Ishikawa (cell line): ENCODE results near the gene ALDH1A1.

Experiments used
- CEBPB ChIP-seq: IDR thresholded peaks from 2 replicates; pipeline ENCODE4 v1.6.1; 2012
- CREB1 ChIP-seq: IDR thresholded peaks from 2 replicates; pipeline ENCODE4 v1.6.1; 2012; ENCODE audit warnings: low read depth
- EGR1 ChIP-seq: IDR thresholded peaks from 2 replicates; pipeline ENCODE4 v1.6.1; 2012
- EP300 ChIP-seq: IDR thresholded peaks from 2 replicates; pipeline ENCODE4 v1.6.1; 2012; ENCODE audit warnings: borderline replicate concordance
- FOXM1 ChIP-seq: IDR thresholded peaks from 2 replicates; pipeline ENCODE4 v1.6.1; 2012; ENCODE audit warnings: low read depth, borderline replicate concordance
- MAX ChIP-seq: IDR thresholded peaks from 2 replicates; pipeline ENCODE4 v1.6.1; 2012
- NFIC ChIP-seq: IDR thresholded peaks from 2 replicates; pipeline ENCODE4 v1.6.1; 2012
- RAD21 ChIP-seq: IDR thresholded peaks from 2 replicates; pipeline ENCODE4 v1.6.1; 2012; ENCODE audit warnings: low read depth
- TAF1 ChIP-seq: IDR thresholded peaks from 2 replicates; pipeline ENCODE4 v1.6.1; 2012; ENCODE audit warnings: low read depth, mild to moderate bottlenecking
- TCF12 ChIP-seq: IDR thresholded peaks from 2 replicates; pipeline ENCODE4 v1.6.1; 2012; ENCODE audit warnings: low read depth
- TEAD4 ChIP-seq: IDR thresholded peaks from 2 replicates; pipeline ENCODE4 v1.6.1; 2012
- USF1 ChIP-seq: IDR thresholded peaks from 2 replicates; pipeline ENCODE4 v1.6.1; 2012
- YY1 ChIP-seq: IDR thresholded peaks from 2 replicates; pipeline ENCODE4 v1.6.1; 2012; ENCODE audit warnings: low read depth
- ZBTB7A ChIP-seq: IDR thresholded peaks from 2 replicates; pipeline ENCODE4 v1.6.1; 2012; ENCODE audit warnings: low read depth
- TF ChIP-seq, protein P1 (sequence below): IDR thresholded peaks from 2 replicates; pipeline ENCODE4 v1.6.1; 2012; ENCODE audit warnings: low read depth, mild to moderate bottlenecking

Gene ALDH1A1

GRCh38 chr9:72984226-72984947 lies 31.5 kb upstream of the ALDH1A1 start:
- no peak for TF ChIP-seq RAD21
- no peak for TF ChIP-seq CREB1
- TF ChIP-seq TCF12, result no peak
- TF ChIP-seq TEAD4, result no peak
- no peak for TF ChIP-seq USF1
- no peak for TF ChIP-seq TAF1
- no peak for TF ChIP-seq FOXM1

- TF ChIP-seq USF1 (no peak), CEBPB (no peak), FOXM1 (no peak), TCF12 (no peak), MAX (no peak), EP300 (no peak), NFIC (no peak), YY1 (no peak), CREB1 (no peak), RAD21 (no peak), EGR1 (no peak)
- TF ChIP-seq, protein P1, sequence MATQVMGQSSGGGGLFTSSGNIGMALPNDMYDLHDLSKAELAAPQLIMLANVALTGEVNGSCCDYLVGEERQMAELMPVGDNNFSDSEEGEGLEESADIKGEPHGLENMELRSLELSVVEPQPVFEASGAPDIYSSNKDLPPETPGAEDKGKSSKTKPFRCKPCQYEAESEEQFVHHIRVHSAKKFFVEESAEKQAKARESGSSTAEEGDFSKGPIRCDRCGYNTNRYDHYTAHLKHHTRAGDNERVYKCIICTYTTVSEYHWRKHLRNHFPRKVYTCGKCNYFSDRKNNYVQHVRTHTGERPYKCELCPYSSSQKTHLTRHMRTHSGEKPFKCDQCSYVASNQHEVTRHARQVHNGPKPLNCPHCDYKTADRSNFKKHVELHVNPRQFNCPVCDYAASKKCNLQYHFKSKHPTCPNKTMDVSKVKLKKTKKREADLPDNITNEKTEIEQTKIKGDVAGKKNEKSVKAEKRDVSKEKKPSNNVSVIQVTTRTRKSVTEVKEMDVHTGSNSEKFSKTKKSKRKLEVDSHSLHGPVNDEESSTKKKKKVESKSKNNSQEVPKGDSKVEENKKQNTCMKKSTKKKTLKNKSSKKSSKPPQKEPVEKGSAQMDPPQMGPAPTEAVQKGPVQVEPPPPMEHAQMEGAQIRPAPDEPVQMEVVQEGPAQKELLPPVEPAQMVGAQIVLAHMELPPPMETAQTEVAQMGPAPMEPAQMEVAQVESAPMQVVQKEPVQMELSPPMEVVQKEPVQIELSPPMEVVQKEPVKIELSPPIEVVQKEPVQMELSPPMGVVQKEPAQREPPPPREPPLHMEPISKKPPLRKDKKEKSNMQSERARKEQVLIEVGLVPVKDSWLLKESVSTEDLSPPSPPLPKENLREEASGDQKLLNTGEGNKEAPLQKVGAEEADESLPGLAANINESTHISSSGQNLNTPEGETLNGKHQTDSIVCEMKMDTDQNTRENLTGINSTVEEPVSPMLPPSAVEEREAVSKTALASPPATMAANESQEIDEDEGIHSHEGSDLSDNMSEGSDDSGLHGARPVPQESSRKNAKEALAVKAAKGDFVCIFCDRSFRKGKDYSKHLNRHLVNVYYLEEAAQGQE, result no peak
Observed at GRCh38 chr9:72983512-72984225, 30.8 kb upstream of the ALDH1A1 start.

- TF ChIP-seq FOXM1 (no peak), EP300 (no peak), TEAD4 (no peak), MAX (no peak)
Observed at GRCh38 chr9:72983056-72983455, 30.2 kb upstream of the ALDH1A1 start.

DNA sequence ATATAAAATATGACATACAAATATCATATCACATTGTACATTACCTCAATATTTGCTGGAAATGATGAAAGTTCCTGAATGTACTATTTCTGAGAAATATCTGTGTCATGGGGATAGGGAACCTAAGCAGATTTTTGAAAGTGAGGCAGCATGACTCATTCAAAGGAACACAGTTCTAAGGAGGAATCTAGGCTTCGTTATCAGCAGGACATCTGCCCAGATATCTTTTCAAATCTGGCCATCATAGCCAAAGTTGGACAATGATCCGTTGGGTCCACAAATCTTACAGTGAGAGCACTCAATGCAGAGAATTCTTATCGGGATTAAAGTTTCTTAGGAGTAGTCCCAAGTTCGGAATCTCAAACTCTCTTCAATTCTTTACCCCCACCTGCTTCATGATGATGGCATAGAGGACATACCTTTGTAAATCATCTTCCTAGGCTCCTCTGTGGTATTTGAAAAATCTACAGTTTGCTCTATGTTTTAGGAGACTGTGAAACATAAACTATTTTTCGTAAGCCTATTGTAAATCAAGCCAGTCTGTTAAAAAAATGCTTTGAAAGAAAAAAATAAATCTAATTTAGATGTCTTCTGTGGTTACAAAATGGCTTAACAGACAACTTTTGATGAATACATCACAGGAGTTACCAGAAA lies 29.4 kb upstream of the ALDH1A1 start:
- TF ChIP-seq FOXM1 (no peak), CEBPB (no peak), CREB1 (no peak), ZBTB7A (no peak), NFIC (no peak), EP300 (no peak), USF1 (no peak), TEAD4 (no peak), MAX (no peak), TAF1 (no peak), RAD21 (no peak), TCF12 (no peak)
- TF ChIP-seq, protein P1, result no peak

DNA sequence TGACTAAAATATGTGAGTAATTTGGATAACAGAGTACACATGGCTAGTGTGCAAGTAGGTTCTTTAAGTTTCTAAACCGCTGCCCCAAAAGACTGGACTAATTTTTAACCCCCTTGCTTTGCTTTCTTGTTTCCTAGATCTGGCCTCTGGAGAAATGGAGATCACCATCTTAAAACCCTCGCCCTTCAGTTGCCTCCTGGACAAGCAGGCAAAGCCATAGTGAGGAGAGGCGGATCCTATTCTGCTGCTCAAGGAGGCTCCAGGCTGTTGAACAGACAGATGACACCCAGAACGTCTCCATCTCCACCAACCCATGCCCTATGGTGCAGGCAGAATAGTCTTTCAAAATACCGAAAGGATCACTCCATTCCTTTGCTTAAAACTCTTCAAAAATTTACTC lies 28.6 kb upstream of the ALDH1A1 start:
- TF ChIP-seq RAD21 (no peak), FOXM1 (no peak), MAX (no peak), CEBPB (no peak), USF1 (no peak), CREB1 (no peak)
- TF ChIP-seq, protein P1, result no peak
